GM18867 (cell line): ENCODE measurements around the gene COL6A3.

Experiments
- ATAC-seq: cut with Tn5 transposase; IDR thresholded peaks from one replicate; pipeline ENCODE4 v1.9.1; 2021; ENCODE audit warnings: mild to moderate bottlenecking, moderate library complexity; ENCODE audit not compliant: unreplicated experiment

Gene COL6A3

DNA sequence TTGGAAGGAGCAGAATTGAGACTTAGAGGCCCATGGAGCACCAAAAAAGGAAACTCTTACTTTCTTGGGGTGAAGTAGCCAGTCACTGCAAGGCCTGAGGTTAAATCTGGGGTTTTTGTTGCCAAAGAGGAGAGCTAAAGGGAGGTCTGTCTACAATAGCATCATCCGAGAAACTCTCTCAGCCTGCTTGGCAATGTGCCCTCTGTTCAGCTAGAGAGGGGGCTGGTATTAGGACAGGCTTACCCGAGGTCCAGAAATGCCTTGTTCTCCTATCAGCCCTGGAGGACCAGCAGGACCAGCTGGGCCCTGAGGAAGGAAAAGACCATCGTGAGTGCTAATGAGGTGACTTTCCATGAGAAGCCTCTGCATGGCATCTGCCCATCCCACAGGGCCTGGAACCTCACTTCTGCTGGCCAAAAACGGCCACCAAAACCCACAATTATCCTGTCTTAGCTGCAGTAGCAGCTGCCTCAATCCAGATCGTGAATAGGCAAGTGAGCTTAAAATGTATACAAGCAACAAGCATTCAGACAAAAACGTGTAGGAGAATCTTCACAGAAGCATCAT is 61.6 kb downstream of the COL6A3 start:
- ATAC-seq = no peak

DNA sequence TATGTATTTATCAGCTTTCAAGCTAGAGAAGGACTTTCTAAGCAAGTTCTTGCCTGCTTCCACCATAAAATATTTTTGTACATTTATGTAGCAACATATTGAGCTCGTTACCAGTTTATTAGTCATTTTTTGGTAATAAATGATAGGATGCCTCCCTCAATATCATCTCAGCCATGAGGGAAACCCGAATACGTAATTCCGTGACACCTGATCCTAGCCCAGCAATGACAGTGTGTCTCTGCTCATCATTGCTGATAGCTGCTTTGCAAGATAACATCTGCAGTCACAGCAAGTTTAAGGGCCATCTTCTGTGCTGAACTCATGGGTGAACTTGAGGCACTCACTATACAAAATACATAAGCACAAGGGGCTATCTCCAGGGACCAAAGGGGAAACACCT is 62.2 kb downstream of the COL6A3 start:
- no peak for ATAC-seq

DNA sequence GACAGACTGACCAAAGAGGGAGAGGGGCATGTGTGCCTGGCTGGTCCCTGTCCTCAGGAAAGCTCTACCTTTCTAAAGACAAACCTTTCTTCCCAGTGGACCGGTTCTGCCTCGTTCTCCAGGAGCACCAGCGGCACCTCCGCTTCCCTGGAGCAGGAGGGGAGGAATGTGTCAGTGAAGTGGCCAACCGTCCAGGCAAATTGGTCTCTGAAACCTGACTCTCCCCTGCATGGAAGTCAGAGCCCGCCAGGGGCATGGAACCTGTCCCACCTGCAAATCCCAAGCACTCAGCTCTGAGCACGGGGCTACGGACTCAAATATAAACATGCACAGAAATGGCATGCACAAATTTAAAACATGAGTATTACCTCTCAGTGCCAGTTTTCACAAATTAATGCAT is 62.9 kb downstream of the COL6A3 start:
- no peak for ATAC-seq

DNA sequence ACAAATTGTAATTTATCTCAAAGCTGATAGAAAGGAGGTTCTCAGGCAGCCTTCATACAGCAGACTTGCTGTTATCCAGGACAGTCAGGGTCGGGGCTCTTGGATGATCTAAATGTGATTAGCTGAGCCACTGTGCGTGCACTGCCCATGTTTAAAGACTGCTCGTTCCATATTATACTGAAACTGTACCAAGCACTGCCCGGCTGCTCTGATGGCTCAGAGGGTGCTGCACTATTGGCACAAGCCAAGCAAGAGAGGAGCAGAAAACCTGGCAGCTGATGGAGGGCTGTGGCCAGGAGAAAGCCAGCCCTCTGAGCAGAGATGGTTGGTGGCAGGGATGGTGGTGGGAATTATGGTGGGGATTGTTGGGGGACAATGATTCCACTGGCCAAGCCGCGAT is 63.4 kb downstream of the COL6A3 start:
- ATAC-seq = no peak

DNA sequence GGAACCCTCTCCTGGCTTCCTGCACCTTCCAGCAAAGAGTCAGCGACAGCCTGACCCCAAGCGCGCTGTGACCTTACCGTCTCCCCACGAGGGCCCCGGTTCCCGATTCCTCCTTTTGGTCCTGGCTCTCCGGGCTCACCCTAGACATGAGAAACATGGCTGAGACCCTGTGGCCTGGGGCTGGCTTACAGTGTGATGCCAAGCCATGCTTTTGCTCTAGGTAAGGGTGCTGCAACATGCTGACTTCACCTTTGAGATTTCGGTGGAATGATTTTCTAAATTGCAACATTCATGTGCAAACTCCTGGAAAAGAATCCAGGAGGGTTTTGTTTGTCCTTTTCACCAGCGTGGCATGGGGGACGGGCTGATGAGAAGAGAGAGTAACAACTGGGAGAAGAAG is 63.9 kb downstream of the COL6A3 start:
- ATAC-seq = no peak

DNA sequence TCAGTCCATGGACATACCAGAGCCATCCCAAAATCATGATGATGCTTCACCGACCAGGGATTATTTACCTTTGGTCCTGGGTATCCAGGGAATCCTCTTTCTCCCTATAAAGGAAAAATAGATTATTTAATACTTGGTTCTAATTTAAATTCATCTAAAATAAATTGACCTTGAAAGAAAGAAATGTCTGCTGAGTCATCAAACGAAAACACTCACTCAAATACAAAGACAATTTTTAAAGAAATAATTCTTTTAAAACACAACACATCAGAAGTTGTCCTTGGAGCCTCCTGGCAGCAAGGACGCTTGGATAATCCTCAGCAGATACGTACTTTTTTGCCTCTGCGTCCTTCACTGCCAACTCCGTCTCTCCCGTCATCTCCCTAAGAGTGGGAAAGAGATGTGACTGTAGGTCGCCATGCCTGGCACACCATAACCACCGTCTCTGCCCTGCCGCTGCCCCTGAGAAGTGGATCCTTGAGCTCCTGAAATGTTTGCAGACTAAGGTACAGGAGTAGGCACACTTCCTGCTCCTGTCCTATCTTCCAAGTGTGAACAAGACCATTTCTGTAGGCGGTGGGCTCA is 65.6 kb downstream of the COL6A3 start:
- ATAC-seq = no peak

DNA sequence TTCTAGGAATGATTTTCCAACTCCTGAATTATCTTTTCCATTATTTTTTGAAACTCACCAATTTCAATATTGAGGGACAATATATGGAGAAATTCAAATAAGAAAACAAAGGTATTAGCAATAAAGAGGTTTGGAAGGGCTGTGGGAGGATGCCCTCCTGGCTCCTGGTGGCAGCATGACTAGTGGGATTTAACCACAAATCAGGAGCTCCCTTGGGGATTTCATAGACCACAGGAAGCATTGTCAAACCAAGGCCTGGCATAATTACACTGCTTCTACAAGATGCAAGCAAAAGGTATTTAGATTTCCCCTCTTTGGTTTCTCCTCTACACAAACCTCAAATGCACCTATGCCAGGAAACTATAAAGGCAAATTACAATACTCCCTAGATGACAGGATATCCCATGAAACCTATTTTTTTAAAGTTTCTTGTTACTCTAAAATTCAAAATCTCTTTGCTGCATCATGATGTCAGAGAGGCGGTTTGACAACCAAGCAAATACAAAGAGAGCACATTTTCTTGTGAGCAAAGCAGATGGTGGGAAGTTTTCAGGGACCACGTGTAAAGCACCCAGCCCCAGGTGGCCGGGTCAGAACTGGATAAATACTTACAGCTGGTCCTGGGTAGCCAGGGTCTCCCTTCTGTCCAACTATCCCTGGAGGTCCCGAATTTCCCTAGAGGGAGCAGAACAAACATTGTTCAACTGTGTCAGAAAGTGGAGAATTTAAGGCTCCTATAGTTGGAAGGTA is 67.9 kb downstream of the COL6A3 start:
- no peak for ATAC-seq

DNA sequence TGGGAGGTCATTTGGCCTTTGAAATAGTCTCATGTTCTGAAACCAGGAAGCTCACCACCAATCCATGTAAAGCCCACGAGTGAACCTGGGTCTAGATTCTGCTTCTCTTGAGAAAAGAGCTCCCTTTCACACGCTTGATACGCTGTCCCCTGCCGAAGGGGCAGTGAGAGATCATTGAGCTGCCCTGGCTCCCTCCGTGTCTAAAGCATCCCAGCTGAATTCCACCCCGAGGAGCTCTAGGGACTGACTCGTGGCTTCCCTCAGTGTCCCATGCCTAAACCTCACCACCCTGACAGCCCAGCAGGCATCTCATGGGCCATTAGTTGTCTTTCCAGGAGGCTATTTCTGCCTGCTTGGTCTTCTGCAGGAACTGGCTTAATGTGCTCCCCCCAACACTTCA is 68.6 kb downstream of the COL6A3 start:
- ATAC-seq = no peak

DNA sequence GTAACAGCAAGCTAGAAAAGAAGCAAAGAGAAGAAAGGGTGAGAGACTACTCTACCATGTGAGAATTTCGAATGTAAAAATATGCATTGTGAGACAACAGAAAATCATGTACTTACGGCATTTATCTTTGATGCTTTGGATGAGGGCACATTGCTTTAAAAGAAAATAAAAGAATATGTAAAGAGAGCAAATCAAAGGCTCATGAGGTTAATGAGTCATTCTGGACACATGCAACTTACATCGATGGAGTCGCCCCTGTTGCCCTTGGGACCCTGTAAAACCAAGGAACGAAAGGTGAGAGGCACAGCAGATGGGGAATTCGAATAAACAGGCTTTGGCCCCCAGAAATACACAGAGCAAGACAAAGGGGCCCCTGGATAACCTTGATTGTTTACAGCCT is 69.0 kb downstream of the COL6A3 start:
- ATAC-seq = no peak

DNA sequence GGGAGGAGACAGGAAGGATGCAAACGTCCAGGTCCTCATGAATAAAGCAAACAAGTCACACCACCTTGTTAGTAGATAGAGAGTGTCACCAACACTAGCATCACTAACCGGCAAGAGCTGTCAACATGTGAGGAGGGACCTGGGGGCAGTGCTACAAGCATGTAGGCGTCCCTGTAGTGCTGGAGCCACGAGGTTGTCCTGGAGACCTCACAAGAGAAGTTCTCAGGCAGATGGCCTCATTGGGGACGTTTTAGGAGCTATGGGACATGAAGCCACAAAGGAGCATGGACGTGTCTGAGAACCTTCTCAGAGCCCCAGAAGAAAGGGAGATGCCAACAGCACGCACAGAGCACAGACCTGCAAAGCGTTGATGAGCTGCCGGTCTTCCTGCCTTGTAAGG is 70.0 kb downstream of the COL6A3 start:
- ATAC-seq = no peak

DNA sequence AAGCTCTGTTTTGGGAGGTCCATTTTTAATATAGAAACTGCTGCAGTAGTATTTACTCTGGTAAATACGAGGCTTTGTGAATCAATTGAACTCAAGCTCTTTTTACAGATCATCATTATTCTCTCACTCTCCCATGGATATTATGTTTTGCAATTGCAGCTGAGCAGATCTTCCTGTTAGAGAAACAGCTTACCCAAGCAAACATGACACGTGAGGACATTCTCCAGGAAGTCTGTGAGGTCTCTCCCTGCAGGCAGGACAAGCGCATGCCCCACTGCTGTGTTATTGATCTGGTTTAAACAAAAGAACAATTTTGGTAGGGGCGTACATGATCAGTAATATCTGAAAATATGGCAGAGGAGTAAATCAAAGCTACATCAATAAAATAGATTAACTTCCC is 72.1 kb downstream of the COL6A3 start:
- no peak for ATAC-seq

DNA sequence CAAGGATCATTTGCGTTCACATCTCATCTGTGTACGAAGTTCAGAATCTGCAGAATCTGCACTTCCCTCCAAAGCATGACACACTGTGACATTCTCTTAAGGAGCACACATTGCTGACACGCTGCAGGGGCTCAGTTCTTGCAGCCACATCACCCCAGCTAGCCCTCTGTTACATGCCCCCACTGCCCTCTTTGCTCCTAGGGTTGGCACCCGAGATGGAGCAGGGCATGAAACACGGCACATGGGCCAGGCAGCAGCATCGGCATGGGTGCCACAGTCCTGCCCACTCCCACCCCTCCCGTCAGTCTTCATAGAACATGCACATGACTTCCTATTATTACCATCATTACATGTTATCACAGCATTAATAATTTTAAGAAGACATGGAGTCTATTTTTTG is 76.4 kb downstream of the COL6A3 start:
- ATAC-seq = no peak

DNA sequence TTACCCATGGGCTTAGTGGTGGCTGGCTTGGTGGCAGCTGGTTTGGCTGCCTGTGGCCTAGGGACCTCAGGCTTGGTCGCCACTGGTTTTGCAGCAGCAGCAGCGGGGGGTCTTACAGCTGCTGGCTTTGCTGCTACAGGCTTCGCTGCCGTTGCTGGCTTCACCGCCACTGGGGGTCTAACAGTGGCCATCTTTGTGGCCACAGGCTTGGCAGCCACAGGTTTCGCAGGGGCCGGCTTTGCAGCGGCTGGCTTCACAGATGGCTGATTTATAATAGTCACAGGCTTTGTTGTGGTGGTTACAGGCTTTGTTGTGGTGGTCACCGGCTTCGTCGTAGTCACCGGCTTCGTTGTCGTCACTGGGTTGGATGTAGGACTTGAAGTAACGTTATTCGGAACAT is 77.8 kb downstream of the COL6A3 start:
- ATAC-seq = no peak

DNA sequence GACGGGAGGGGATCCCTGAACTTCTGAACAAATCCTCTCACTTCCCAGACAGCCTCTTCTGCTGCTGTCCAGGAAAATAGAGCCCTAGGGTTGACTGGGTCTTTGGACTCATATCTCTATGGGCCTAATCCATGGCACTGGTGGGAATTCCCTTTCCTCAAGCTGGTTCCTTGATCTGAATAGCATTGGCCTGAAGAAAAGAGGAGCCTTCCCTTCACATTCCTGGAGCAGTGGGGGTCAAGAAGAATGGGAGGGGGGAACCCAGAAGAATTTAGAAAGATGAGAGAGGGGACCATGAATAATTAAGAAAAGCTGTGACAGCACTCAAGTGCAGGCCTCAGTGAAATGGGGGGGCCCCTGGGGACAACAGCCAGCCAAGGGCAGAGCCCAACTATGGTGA is 80.2 kb downstream of the COL6A3 start:
- ATAC-seq = no peak

DNA sequence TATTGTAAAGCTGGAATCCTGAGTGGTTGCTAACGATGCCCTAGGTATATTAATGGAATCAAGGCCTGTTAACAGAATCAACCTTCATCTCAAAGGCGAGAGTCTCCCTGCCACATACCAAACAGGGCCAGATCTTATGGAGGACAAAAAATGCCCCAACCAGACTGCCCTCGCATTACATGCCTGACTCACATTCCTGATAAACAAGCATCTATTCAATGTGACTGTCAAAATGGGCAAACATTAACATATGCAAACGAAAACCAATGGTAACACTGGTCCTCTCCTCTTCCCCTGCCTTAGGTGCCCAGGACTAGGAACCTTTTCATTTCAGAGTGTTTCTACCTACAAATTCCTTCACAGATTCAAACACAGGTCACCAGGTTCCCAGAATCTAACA is 83.4 kb downstream of the COL6A3 start:
- ATAC-seq = no peak

DNA sequence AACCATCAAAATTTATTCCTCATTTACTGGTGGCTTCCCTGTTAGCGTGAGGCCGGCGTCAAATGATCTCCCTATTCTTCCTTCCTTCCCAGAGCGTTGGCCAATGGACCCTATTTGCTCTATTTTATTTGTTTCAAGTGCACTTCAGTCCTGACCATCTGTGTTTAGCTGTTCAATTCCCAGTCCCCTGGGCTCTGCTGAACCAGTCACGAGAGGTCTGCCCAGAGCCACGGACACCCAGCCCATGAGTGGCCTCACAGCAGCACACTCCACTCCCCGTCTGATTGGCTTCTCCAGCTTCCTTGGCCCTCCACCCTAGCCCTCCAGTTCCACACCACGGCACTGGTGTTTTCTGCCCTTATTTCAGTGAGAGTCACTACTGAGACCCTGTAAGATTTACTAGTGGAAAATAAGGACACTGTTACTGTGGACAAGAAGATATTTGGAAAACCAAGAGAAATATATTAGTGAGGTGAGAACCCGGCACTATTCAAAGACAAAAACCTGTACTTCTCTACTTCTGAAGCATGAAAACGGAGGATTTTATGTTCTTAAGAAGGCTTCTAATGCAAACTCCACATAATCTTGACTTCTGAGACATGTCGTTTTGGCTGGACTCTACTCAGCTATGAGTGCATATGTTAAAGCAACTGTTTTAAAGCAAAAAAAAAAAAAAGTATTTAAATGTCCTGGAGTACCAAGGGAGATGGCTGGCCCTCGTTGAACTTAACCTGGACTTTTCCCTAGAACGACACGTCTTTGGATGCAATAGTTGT is 86.6 kb downstream of the COL6A3 start:
- no peak for ATAC-seq

DNA sequence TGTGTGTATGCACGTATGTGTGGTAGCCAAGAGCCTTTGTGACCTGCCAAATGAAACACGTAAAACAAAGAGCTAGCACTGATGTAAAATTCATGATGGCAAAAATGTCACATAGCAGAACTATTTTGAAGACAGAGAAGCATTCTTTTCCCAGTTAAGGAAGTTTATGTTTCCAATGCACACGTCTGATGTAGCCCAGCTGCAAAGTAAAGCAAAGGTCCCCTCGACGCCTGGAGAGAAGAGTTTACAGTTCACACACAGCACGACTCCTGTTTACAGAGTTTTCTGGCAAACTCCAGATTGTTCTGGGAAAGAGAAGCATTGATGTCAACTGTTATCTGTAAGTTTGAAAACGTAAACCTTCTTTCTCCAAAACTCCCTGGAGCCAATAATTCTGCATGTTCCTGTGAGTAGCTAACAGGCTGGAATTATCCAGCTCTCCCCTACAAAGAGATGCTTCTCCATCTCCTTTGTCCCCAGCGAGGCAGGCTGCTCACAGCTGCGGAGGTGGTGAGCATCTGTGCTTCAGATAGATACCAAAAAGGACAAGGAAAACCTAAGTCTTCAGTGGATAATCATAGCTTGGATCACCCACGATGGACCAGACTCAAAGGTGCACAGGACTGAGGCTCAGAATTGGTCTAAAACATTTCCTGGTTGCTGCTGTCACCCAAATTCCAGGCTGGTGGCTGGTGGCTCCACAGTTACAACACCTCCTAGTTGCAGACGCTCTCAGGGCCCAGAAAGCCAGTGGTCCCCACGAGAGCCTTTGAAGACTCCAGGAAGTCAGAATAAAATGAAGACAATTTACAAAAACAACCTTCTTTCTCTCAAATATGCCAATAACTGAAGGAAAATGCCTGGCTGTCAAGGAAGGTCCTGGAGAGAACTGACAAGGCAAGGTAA is 87.4 kb downstream of the COL6A3 start:
- no peak for ATAC-seq

DNA sequence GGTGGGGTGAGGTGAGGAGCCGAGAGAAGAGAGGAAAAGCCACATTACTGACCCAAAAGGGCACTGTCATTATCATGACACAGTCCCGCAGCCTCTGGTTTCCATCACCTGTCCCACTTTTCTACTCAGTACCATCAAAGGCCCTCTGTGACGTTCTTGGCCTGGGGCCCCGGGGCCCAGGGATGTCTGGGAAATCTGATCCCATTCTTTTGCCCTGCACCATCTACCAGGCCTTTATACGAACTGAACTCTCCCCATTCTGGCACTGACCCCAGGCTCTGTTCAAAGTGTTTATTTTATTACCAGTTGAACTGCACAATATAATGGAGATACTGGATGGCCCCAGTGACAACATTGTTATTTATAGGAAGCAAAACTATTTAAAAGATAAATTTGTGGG is 89.1 kb downstream of the COL6A3 start:
- no peak for ATAC-seq

DNA sequence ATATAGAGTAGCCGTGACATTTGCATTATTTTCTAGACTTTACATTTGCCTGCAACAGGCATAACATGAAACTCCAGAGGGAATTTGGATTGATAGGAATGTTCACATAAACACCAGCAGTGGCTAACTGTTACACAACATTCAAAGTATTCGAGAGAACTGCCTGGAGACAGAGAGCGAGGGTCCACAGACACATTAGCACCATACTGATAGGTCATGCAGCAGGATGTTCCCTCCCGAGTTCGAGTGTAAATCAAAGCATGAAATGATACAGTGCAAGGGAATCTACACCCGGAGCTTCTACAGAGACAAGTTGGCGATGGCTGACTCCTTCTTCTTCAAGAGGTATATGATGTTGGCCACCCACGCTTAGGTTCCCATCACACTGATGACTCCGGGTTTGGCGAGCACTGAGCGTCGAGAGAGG is 89.5 kb downstream of the COL6A3 start:
- ATAC-seq = no peak

DNA sequence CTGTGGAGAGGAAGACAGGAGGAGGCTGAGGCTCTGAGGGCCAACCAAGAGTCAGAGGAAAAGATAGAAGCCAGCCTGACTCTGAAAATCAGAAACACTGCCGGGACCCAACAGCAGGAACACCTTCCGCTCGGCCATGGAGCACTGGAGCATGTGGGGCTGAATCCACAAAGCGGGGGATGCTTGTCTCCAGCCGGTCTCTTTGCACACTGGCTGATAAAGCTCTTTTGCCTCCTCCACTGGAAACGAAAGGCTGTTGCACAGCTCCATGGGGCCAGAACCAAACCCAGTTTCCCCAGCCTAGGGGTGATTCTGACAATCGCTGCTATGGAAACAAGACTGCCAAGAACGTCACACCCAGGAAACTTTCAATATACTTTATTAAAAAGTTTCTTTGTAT is 90.3 kb downstream of the COL6A3 start:
- ATAC-seq = no peak

DNA sequence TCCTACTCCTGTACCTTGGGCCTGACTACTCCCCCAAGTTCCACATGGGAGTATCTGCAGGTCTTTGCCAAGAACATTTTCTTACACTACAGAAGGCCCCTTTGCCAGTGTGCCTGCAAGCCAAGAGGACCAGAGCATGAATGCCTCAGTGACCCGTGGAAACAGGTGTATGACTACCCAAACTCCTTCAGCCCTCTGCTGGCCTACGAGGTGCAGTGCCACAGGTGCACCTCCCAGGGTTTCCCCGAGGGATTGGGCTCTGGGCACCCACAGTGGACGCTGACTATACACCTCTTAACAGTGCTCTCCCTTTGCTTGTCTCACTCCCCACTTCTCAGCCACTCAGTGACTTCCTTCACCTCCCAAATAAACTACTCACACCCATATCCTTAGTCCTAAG is 91.4 kb downstream of the COL6A3 start:
- ATAC-seq = no peak
